Stimulated activated CD8-positive, alpha-beta memory T cell treated with anti-CD3 and anti-CD28 coated beads, Interleukin-2, amount 100 ng/mL, for 1 hour (primary cell): ENCODE results near the gene IL7R.
"Not testable (repeated sequence)": the region's sequence is repeated elsewhere in the genome, so short reads cannot be mapped to it uniquely, and the experiment has no call there.

Experiments
- DNase-seq, 2 donors: peaks; one replicate each; pipeline ENCODE4 v3.0.0-alpha.2; 2020; ENCODE audit warnings: low read depth in 2 of 2

Gene IL7R

GRCh38 chr5:35876454-35876853 is 19.8 kb downstream of the IL7R start:
- DNase-seq = no peak

GRCh38 chr5:35876922-35877321 is 20.2 kb downstream of the IL7R start:
- DNase-seq = no peak

- no peak for DNase-seq
These were observed 21.0 kb downstream of the IL7R start for GRCh38 chr5:35877655-35878054.

DNA sequence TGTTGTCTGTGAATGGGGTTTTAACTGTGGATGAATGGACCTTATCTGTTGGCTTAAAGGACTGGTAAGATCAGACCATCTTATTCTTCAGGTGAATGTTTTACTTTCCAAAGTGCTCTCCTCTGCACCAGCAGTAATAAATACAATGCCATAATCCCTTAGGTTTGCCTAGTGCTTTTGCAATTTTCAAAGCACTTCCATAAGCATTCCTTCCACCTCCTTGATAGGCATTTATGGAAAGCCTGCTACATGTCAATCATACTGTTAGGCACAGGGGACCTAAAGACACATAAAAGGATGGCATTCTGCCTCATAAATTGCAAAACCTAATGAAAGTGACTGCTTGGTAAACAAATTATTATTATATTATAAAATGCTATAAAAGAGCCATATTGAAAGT is 21.4 kb downstream of the IL7R start:
- DNase-seq = no peak

- no peak for DNase-seq
These were observed 22.4 kb downstream of the IL7R start for GRCh38 chr5:35879096-35879495.

- DNase-seq = no peak
These were observed 23.0 kb downstream of the IL7R start for GRCh38 chr5:35879649-35880048.

DNA sequence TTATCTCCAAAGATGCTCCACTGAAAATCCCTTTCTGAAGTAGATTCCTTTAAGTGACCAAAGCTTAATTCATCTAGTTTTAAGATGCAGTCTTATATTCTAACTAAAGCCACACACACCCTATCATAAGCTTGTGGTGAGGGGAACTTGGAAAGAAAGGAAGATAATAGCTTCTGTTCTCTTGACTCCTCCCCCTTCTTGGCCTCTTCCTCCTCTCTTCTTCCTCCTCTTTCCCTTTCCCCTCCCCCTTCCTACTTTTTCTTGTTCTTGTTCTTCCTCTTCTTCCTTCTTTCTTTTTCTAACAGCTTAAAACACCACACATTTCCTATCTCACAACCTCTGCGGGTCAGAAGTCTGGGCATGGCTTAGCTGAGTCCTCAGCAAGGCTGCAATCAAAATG is 23.5 kb downstream of the IL7R start:
- no peak for DNase-seq

GRCh38 chr5:35881758-35882157 is 25.1 kb downstream of the IL7R start:
- DNase-seq = no peak

GRCh38 chr5:35884191-35884769 is 27.6 kb downstream of the IL7R start:
- DNase-seq = no peak

DNA sequence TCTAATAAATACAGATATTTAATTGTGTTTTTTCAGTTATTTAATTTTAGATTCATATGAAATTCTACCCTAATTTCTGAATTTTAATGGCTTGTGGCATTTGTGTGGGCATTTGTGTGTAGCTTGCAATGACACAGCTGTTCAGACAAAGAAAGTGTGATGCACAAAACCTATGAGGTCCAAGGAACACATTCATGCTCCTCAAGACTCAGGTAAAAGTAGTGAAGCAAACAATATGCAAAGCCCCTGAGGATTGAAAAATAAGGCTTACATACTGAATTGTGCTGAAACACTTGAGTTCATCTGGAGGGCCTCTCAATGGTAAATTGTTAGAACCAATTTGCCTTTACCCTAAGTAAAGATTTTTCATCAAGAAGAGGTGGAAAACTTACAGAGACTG is 28.1 kb downstream of the IL7R start:
- no peak for DNase-seq

DNA sequence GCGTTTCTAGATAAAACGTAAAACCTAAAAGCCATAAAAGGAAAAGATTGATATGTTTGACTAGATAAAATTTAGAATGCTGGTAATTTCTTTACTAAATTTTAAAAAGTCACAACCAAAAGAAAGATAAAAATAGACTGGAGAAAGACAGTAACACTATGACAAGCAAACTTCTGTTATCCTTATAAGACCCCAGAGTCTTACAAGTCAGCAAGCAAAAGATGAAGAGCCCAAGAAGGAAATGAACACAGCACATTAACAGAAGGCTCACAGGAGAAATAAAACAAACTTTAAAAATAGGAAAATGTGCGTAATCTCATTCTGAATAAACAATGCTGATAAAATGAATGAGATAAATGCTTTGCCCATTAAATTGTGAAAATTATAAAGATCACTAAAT is 29.7 kb downstream of the IL7R start:
- no peak for DNase-seq

- no peak for DNase-seq
These were observed 30.8 kb downstream of the IL7R start for GRCh38 chr5:35887321-35888100.

GRCh38 chr5:35890021-35891020 is 33.6 kb downstream of the IL7R start:
- DNase-seq = no peak

- not testable (repeated sequence) for DNase-seq
These were observed 36.1 kb downstream of the IL7R start for GRCh38 chr5:35892799-35893198.

GRCh38 chr5:35894131-35894530 is 37.4 kb downstream of the IL7R start:
- no peak for DNase-seq

DNA sequence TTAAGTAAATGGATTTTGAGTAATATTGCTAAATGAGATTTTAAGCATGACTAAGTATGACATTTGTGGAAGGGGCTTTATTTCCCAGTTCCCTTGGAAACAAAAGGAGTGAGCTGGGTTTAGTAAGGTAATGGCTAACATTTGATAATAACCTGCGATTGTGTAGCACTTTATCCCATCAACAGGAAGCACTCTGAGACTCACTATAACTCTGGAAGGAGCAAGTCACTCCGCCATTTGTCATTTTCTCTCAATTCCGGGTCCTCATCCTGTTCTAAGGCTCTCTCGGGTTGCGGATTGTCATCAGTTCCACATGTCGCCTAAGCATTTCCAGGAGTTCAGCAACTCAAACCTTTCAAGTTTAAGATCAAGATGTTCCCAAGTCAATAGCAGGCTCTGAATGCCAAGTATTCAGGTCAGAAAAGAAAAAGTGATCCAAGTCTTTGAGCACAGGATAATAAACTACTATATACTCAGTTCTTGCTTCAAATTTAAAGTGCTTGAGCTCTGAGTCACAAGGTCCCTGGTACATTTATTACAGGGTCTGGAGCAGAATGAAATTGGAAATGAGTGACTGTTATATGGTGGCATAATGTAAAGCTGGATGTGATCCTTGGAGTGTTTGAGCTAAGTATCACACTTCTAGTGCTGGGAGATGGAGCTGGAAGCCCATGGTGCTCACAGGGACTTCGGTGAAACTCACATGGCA is 42.4 kb downstream of the IL7R start:
- DNase-seq = no peak

DNA sequence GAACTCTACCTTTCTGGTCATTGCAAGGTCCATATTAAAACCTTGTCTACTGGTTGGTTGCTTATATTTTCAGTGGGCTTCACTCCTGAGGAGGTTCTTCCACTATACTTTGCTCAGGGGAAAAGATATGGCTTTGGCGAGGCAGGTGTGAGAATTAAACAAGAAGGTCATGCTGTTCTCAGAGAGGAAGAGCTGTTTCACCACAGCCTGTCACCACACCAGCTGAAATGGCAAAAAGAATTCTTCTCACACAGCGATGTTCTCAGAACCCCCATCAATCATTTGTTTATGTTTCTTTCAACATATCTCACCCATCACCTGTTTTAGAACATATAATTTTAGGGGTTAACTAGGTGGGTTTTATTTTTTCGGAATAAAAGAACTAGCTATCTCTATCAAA is 43.1 kb downstream of the IL7R start:
- no peak for DNase-seq

- no peak for DNase-seq
These were observed 44.4 kb downstream of the IL7R start for GRCh38 chr5:35900972-35901695.

DNA sequence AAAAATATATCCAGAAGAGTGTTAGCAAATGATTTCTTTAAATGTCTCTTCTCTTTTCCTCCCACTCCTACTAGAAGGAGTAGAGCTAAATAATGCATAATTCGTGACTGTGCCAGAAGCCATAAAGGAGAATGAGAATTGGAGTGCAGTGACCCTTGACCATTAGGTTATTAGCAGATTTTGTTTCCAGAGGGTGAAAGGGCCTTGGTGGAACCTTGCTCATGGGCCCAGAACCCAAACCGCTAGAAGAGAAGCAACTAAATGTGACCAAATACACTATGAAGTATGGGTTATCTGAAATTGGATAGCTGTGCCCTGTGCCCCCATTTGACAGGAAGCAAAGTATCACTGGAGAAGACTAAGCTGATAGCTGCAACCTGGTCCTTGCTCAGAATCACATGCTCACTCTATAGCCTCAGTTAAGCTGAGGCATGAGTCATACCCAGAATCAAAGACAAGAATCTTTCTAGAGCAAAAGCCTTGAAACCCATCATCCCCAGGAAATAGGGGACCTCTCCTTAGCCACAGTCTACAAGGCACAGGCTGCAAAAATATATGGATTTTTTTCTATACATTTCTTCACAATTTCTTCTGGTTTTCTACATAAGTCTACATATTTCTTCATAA is 45.5 kb downstream of the IL7R start:
- DNase-seq = no peak

DNA sequence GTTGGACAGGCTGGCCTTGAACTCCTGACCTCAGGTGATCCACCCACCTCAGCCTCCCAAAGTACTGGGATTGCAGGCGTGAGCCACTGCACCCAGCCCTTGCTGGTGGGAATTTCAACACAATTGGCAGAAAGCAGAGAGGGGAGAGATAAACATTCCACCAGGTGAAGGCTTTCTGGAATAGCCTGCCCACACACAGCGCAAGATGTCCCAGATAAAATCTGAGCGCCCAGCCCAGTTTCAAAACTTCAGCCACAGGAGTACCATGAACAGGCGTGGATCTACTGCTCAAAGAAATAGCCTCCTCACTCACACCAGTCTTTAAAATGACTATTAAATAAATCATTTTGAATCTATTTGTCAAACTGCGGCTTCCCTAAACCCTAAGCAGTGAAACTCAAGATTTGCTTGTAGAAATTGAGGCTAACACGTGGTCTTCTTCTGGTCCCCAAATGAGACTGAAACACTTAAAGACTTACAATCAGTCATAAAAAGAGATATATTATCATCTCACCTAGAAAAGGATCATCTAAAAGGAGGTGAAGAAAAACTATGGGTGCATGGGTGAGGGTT is 47.0 kb downstream of the IL7R start:
- DNase-seq = no peak
